HFFc6 (cell line): ENCODE results near the gene FNDC3B. TPM values are rescaled to one million over a fixed set of nuclear protein-coding genes. Genes with fewer than 3 reads are reported as not detected.
A peak's percentile ranks its signal among the peaks of the same experiment; 100 is the strongest.

Source experiments
- DNase-seq: peaks from one replicate; pipeline ENCODE4 v3.0.0-alpha.2; 2018
- H3K27ac Mint-ChIP-seq: 2 replicates; pipeline ENCODE4 v1.8.0; 2020; ENCODE audit warnings: mild to moderate bottlenecking, mixed read lengths
- H3K27me3 Mint-ChIP-seq: 2 replicates; pipeline ENCODE4 v1.8.0; 2021; ENCODE audit warnings: mild to moderate bottlenecking, moderate library complexity, mixed read lengths; ENCODE audit not compliant: insufficient read depth
- H3K36me3 Mint-ChIP-seq: 2 replicates; pipeline ENCODE4 v1.8.0; 2021; ENCODE audit warnings: low read depth, mixed read lengths
- H3K4me1 Mint-ChIP-seq: 2 replicates; pipeline ENCODE4 v1.8.0; 2020; ENCODE audit warnings: low read depth, mixed read lengths
- H3K4me3 Mint-ChIP-seq: 2 replicates; pipeline ENCODE4 v1.8.0; 2020; ENCODE audit warnings: mild to moderate bottlenecking, moderate library complexity, mixed read lengths
- H3K9me3 Mint-ChIP-seq: 2 replicates; pipeline ENCODE4 v1.8.0; 2020; ENCODE audit warnings: mild to moderate bottlenecking, mixed read lengths
- CTCF ChIP-seq: fragments of 200-600 bp; sonication (generic); IDR thresholded peaks from 2 replicates; pipeline ENCODE4 v1.5.0; 2021; ENCODE audit warnings: antibody characterized with exemption, mild to moderate bottlenecking
- total RNA-seq, 6 experiments: library from RNA; stranded (reverse); fragmentation: NEBNext Ultra II Directional; extraction: Animal tissue kit (Norgen Biotek cat#: 25700); gene quantifications; 2 replicates in 1 of 6; 3 replicates in 5 of 6; pipeline ENCODE4 v1.2.3, GENCODE V29; 2021

The FNDC3B gene
- total RNA-seq, 6 experiments from 2014 or later = 133 to 192 (median 155) TPM

- Mint-ChIP-seq H3K4me3 (no peak overlapping the region; the same call in 1 of the 2 replicates), H3K4me1 (peaks cover 30% of the 10 kb centered on the region), H3K9me3 (no peaks in the 10 kb centered on the region), H3K27me3 (peaks cover 4% of the 10 kb centered on the region; the same call in 1 of the 2 replicates), H3K36me3 (peaks cover 15% of the 10 kb centered on the region), H3K27ac (no peak overlapping the region)
- DNase-seq = no peak
- no peak for TF ChIP-seq CTCF
These were observed 154.1 kb downstream of the FNDC3B start for GRCh38 chr3:172193436-172193835.

- Mint-ChIP-seq H3K9me3 (no peaks in the 10 kb centered on the region), H3K27ac (peak overlapping the region; percentile 40), H3K36me3 (peaks cover 24% of the 10 kb centered on the region), H3K4me3 (no peak overlapping the region), H3K27me3 (peaks cover 4% of the 10 kb centered on the region; the same call in 1 of the 2 replicates), H3K4me1 (peaks cover 26% of the 10 kb centered on the region)
- TF ChIP-seq CTCF = no peak
- DNase-seq = no peak
These were observed 155.5 kb downstream of the FNDC3B start for GRCh38 chr3:172194702-172195406.

GRCh38 chr3:172195407-172195754 is 156.0 kb downstream of the FNDC3B start:
- DNase-seq = no peak
- TF ChIP-seq CTCF = no peak
- Mint-ChIP-seq H3K27ac (peak overlapping the region; percentile 40), H3K4me1 (peaks cover 29% of the 10 kb centered on the region), H3K27me3 (peaks cover 4% of the 10 kb centered on the region; the same call in 1 of the 2 replicates), H3K36me3 (peaks cover 26% of the 10 kb centered on the region), H3K9me3 (no peaks in the 10 kb centered on the region), H3K4me3 (no peak overlapping the region)

GRCh38 chr3:172197344-172197743 is 158.0 kb downstream of the FNDC3B start:
- peaks cover 6% of the 10 kb centered on the region; the same call in 1 of the 2 replicates for H3K27me3 Mint-ChIP-seq
- H3K9me3 Mint-ChIP-seq = no peaks in the 10 kb centered on the region
- DNase-seq = no peak
- peaks cover 48% of the 10 kb centered on the region for H3K4me1 Mint-ChIP-seq
- no peak overlapping the region for H3K4me3 Mint-ChIP-seq
- H3K27ac Mint-ChIP-seq = no peak overlapping the region
- TF ChIP-seq CTCF = no peak
- peaks cover 28% of the 10 kb centered on the region for H3K36me3 Mint-ChIP-seq

- no peak for TF ChIP-seq CTCF
- no peak overlapping the region for H3K4me3 Mint-ChIP-seq
- H3K27me3 Mint-ChIP-seq = peaks cover 4% of the 10 kb centered on the region; the same call in 1 of the 2 replicates
- H3K36me3 Mint-ChIP-seq = peaks cover 27% of the 10 kb centered on the region
- no peak for DNase-seq
- H3K9me3 Mint-ChIP-seq = no peaks in the 10 kb centered on the region
- peaks cover 56% of the 10 kb centered on the region for H3K4me1 Mint-ChIP-seq
- H3K27ac Mint-ChIP-seq = no peak overlapping the region
These were observed 159.1 kb downstream of the FNDC3B start for GRCh38 chr3:172198428-172198827.
